Measurements from ENCODE around the gene TMCC2.
"Not testable (repeated sequence)": the region's sequence is repeated elsewhere in the genome, so short reads cannot be mapped to it uniquely, and the experiment has no call there.

The TMCC2 gene

GRCh38 chr1:205232127-205232820, 4.5 kb downstream of the TMCC2 start:
- H3K4me3 ChIP-seq (ENCODE audit: low read length), result no peak overlapping the region
- TF ChIP-seq CTCF (conservative IDR thresholded peaks at IDR 0.05; ENCODE audit: low read depth, low read length), result no peak
- no peak for DNase-seq (ENCODE audit: low read depth)

- TF ChIP-seq CTCF (conservative IDR thresholded peaks at IDR 0.05; ENCODE audit: low read depth, low read length), result no peak
- H3K4me3 ChIP-seq (ENCODE audit: low read length), result no peak overlapping the region
- no peak for DNase-seq (ENCODE audit: low read depth)
Measured at GRCh38 chr1:205232945-205233397, 5.2 kb downstream of the TMCC2 start.

- DNase-seq (ENCODE audit: low read depth); H3K4me3 ChIP-seq (ENCODE audit: low read length): not testable (repeated sequence)
Measured at GRCh38 chr1:205233986-205234385, 6.2 kb downstream of the TMCC2 start.

- no peak for TF ChIP-seq CTCF (conservative IDR thresholded peaks at IDR 0.05; ENCODE audit: low read depth, low read length)
- H3K4me3 ChIP-seq (ENCODE audit: low read length), result no peak overlapping the region
- no peak for DNase-seq (ENCODE audit: low read depth)
Measured at GRCh38 chr1:205235951-205236350, 8.2 kb downstream of the TMCC2 start.

- DNase-seq (ENCODE audit: low read depth), result no peak
- no peak overlapping the region for H3K4me3 ChIP-seq (ENCODE audit: low read length)
- TF ChIP-seq CTCF (conservative IDR thresholded peaks at IDR 0.05; ENCODE audit: low read depth, low read length), result no peak
Measured at GRCh38 chr1:205236526-205236925, 8.8 kb downstream of the TMCC2 start.

GRCh38 chr1:205236951-205237475, 9.3 kb downstream of the TMCC2 start:
- TF ChIP-seq CTCF (conservative IDR thresholded peaks at IDR 0.05; ENCODE audit: low read depth, low read length), result no peak

GRCh38 chr1:205237526-205238484, 10.1 kb downstream of the TMCC2 start:
- H3K4me3 ChIP-seq (ENCODE audit: low read length), result no peak overlapping the region
- no peak for TF ChIP-seq CTCF (conservative IDR thresholded peaks at IDR 0.05; ENCODE audit: low read depth, low read length)
- no peak for DNase-seq (ENCODE audit: low read depth)

More at GRCh38 chr1:205236951-205237475, 9.3 kb downstream of the TMCC2 start:
- no peak for DNase-seq (ENCODE audit: low read depth)
- no peak overlapping the region for H3K4me3 ChIP-seq (ENCODE audit: low read length)
